Measurements from ENCODE around the gene UNC80. TPM values are rescaled to one million over a fixed set of nuclear protein-coding genes. Genes with fewer than 3 reads are reported as not detected.

Gene UNC80
- total RNA-seq, 1 experiment from 2014 or later = not detected

GRCh38 chr2:209870067-209870466 lies 98.4 kb downstream of the UNC80 start:
- H3K4me3 ChIP-seq (ENCODE audit: low read length) = no peak overlapping the region
- no peak overlapping the region for H3K4me2 ChIP-seq (ENCODE audit: low read length)
- no peaks in the 10 kb centered on the region for H3K79me2 ChIP-seq (ENCODE audit: low read length)
- TF ChIP-seq, protein P1, sequence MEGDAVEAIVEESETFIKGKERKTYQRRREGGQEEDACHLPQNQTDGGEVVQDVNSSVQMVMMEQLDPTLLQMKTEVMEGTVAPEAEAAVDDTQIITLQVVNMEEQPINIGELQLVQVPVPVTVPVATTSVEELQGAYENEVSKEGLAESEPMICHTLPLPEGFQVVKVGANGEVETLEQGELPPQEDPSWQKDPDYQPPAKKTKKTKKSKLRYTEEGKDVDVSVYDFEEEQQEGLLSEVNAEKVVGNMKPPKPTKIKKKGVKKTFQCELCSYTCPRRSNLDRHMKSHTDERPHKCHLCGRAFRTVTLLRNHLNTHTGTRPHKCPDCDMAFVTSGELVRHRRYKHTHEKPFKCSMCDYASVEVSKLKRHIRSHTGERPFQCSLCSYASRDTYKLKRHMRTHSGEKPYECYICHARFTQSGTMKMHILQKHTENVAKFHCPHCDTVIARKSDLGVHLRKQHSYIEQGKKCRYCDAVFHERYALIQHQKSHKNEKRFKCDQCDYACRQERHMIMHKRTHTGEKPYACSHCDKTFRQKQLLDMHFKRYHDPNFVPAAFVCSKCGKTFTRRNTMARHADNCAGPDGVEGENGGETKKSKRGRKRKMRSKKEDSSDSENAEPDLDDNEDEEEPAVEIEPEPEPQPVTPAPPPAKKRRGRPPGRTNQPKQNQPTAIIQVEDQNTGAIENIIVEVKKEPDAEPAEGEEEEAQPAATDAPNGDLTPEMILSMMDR (conservative IDR thresholded peaks at IDR 0.05; ENCODE audit: low read depth, low read length) = no peak
- no peak for TF ChIP-seq EZH2 (IDR thresholded peaks at IDR 0.05; ENCODE audit: low read length, unreplicated experiment)
- no peak for TF ChIP-seq EZH2phosphoT487 (IDR thresholded peaks at IDR 0.05; ENCODE audit: borderline replicate concordance, low read length)
- intact Hi-C loops (cut with micrococcal nuclease) = no loop called here
- no peak overlapping the region for H2AFZ ChIP-seq (ENCODE audit: low read length)
- ChIA-PET POLR2A (ENCODE audit: unreplicated experiment) (no interaction called here), CTCF (no interaction called here)
- no peak overlapping the region for H3K9ac ChIP-seq (ENCODE audit: low read length)
- no peak for DNase-seq
- no TSS peak for BruUV-seq (replicated peaks)
- H4K20me1 ChIP-seq (ENCODE audit: low read length) = no peaks in the 10 kb centered on the region
- peaks cover 12% of the 10 kb centered on the region; the same call in 1 of the 2 replicates for H3K27me3 ChIP-seq (ENCODE audit: low read length)
- no peaks in the 10 kb centered on the region for H3K4me1 ChIP-seq (ENCODE audit: insufficient read depth, low read length)
- no peaks in the 10 kb centered on the region for H3K9me3 ChIP-seq (ENCODE audit: low read length)
- no peaks in the 10 kb centered on the region for H3K36me3 ChIP-seq (ENCODE audit: low read depth, low read length)
- ATAC-seq = no peak
- no peaks in the 10 kb centered on the region for H3F3A ChIP-seq (ENCODE audit: low read length, unreplicated experiment)
- no peak overlapping the region for H3K27ac ChIP-seq (ENCODE audit: low read length)
- H3K9me2 ChIP-seq (replicated peaks; ENCODE audit: low read length) = no peaks in the 10 kb centered on the region

GRCh38 chr2:209872675-209873074 lies 101.0 kb downstream of the UNC80 start:
- no peak for ATAC-seq
- BruUV-seq (replicated peaks) = no TSS peak
- H3F3A ChIP-seq (ENCODE audit: low read length, unreplicated experiment) = no peaks in the 10 kb centered on the region
- ChIA-PET POLR2A (ENCODE audit: unreplicated experiment) (no interaction called here), CTCF (no interaction called here)
- H3K4me2 ChIP-seq (ENCODE audit: low read length) = no peak overlapping the region
- H3K4me1 ChIP-seq (ENCODE audit: insufficient read depth, low read length) = no peaks in the 10 kb centered on the region
- intact Hi-C loops (cut with micrococcal nuclease) = no loop called here
- no peaks in the 10 kb centered on the region for H3K79me2 ChIP-seq (ENCODE audit: low read length)
- no peaks in the 10 kb centered on the region for H3K9me2 ChIP-seq (replicated peaks; ENCODE audit: low read length)
- DNase-seq = peak; percentile 4
- no peak overlapping the region for H3K9ac ChIP-seq (ENCODE audit: low read length)
- H4K20me1 ChIP-seq (ENCODE audit: low read length) = no peaks in the 10 kb centered on the region
- no peaks in the 10 kb centered on the region for H3K9me3 ChIP-seq (ENCODE audit: low read length)
- H3K27ac ChIP-seq (ENCODE audit: low read length) = no peak overlapping the region
- H3K27me3 ChIP-seq (ENCODE audit: low read length) = 0 out of 2 replicates have a peak, but pooled peaks cover 4% of the 10 kb centered on the region
- TF ChIP-seq, protein P1 (conservative IDR thresholded peaks at IDR 0.05; ENCODE audit: low read depth, low read length) = no peak
- TF ChIP-seq EZH2 (IDR thresholded peaks at IDR 0.05; ENCODE audit: low read length, unreplicated experiment) (no peak), EZH2phosphoT487 (IDR thresholded peaks at IDR 0.05; ENCODE audit: borderline replicate concordance, low read length) (no peak)
- H2AFZ ChIP-seq (ENCODE audit: low read length) = no peak overlapping the region
- no peak overlapping the region for H3K4me3 ChIP-seq (ENCODE audit: low read length)
- H3K36me3 ChIP-seq (ENCODE audit: low read depth, low read length) = no peaks in the 10 kb centered on the region

- no peak overlapping the region for H3K4me3 ChIP-seq (ENCODE audit: low read length)
- peaks cover 21% of the 10 kb centered on the region for H3K27me3 ChIP-seq (ENCODE audit: low read length)
- ChIA-PET CTCF (no interaction called here), POLR2A (ENCODE audit: unreplicated experiment) (no interaction called here)
- ATAC-seq = no peak
- H3K9ac ChIP-seq (ENCODE audit: low read length) = no peak overlapping the region
- no peaks in the 10 kb centered on the region for H3F3A ChIP-seq (ENCODE audit: low read length, unreplicated experiment)
- intact Hi-C loops (cut with micrococcal nuclease) = no loop called here
- H4K20me1 ChIP-seq (ENCODE audit: low read length) = no peaks in the 10 kb centered on the region
- H3K79me2 ChIP-seq (ENCODE audit: low read length) = no peaks in the 10 kb centered on the region
- H3K27ac ChIP-seq (ENCODE audit: low read length) = no peak overlapping the region
- H3K4me2 ChIP-seq (ENCODE audit: low read length) = no peak overlapping the region
- TF ChIP-seq EZH2 (IDR thresholded peaks at IDR 0.05; ENCODE audit: low read length, unreplicated experiment) = no peak
- TF ChIP-seq, protein P1 (conservative IDR thresholded peaks at IDR 0.05; ENCODE audit: low read depth, low read length) = no peak
- no peak for TF ChIP-seq EZH2phosphoT487 (IDR thresholded peaks at IDR 0.05; ENCODE audit: borderline replicate concordance, low read length)
- H3K9me3 ChIP-seq (ENCODE audit: low read length) = no peaks in the 10 kb centered on the region
- BruUV-seq (replicated peaks) = no TSS peak
- no peaks in the 10 kb centered on the region for H3K36me3 ChIP-seq (ENCODE audit: low read depth, low read length)
- H2AFZ ChIP-seq (ENCODE audit: low read length) = no peak overlapping the region
- DNase-seq = no peak
- H3K9me2 ChIP-seq (replicated peaks; ENCODE audit: low read length) = no peaks in the 10 kb centered on the region
- no peaks in the 10 kb centered on the region for H3K4me1 ChIP-seq (ENCODE audit: insufficient read depth, low read length)
These were observed 103.6 kb downstream of the UNC80 start for GRCh38 chr2:209875270-209875669.
